Stimulated activated CD8-positive, alpha-beta memory T cell treated with anti-CD3 and anti-CD28 coated beads, Interleukin-4, amount 100 ng/mL, for 24 hours (primary cell): ENCODE results near the gene UNKL.

Experiments
- DNase-seq: peaks from one replicate; pipeline ENCODE4 v3.0.0-alpha.2; 2020; ENCODE audit warnings: low read depth

Gene UNKL

GRCh38 chr16:1377406-1378010 lies 37.0 kb downstream of the UNKL start:
- no peak for DNase-seq

GRCh38 chr16:1375741-1376410 lies 38.6 kb downstream of the UNKL start:
- DNase-seq = no peak

- DNase-seq = no peak
These were observed 39.2 kb downstream of the UNKL start for GRCh38 chr16:1375298-1375640.

GRCh38 chr16:1374418-1375297 lies 39.8 kb downstream of the UNKL start:
- no peak for DNase-seq

- no peak for DNase-seq
These were observed 42.1 kb downstream of the UNKL start for GRCh38 chr16:1372292-1372950.

- no peak for DNase-seq
These were observed 43.2 kb downstream of the UNKL start for GRCh38 chr16:1371054-1371978.

- DNase-seq = no peak
These were observed 46.9 kb downstream of the UNKL start for GRCh38 chr16:1367486-1368174.

- DNase-seq = no peak
These were observed 47.7 kb downstream of the UNKL start for GRCh38 chr16:1366712-1367299.

GRCh38 chr16:1366060-1366711 lies 48.3 kb downstream of the UNKL start:
- no peak for DNase-seq

GRCh38 chr16:1364510-1364909 lies 50.0 kb downstream of the UNKL start:
- no peak for DNase-seq

GRCh38 chr16:1363501-1364041 lies 50.9 kb downstream of the UNKL start:
- DNase-seq = peak; percentile 58

GRCh38 chr16:1362807-1363206 lies 51.7 kb downstream of the UNKL start:
- no peak for DNase-seq

- DNase-seq = no peak
These were observed 52.7 kb downstream of the UNKL start for GRCh38 chr16:1361685-1362360.

- DNase-seq = no peak
These were observed 56.5 kb downstream of the UNKL start for GRCh38 chr16:1357906-1358566.

- no peak for DNase-seq
These were observed 58.2 kb downstream of the UNKL start for GRCh38 chr16:1356061-1356900.

GRCh38 chr16:1355591-1355990 lies 58.9 kb downstream of the UNKL start:
- DNase-seq = no peak

GRCh38 chr16:1354815-1355540 lies 59.5 kb downstream of the UNKL start:
- no peak for DNase-seq
